Measurements from ENCODE around the gene SHE.

DNA sequence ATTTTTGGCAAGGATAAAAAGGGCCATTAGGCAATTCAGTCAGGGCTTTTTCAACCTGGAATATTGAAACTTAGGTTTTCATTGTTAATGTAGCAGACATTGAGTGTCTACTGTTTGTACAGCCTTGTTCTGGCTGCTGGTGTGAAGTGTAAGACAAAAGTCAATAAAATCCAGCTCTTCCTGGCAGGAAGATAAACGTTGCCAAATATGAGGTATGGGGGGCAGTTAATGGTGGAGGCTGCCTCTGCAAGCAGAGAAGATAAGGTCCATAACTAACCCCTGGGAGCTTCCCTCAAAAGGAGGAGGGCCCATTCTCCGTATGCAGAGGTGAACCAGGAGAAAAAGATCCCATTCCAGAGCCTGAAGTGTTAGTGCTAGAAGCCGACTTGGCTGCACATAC is 19.5 kb upstream of the SHE start:
- TF ChIP-seq, protein P1, sequence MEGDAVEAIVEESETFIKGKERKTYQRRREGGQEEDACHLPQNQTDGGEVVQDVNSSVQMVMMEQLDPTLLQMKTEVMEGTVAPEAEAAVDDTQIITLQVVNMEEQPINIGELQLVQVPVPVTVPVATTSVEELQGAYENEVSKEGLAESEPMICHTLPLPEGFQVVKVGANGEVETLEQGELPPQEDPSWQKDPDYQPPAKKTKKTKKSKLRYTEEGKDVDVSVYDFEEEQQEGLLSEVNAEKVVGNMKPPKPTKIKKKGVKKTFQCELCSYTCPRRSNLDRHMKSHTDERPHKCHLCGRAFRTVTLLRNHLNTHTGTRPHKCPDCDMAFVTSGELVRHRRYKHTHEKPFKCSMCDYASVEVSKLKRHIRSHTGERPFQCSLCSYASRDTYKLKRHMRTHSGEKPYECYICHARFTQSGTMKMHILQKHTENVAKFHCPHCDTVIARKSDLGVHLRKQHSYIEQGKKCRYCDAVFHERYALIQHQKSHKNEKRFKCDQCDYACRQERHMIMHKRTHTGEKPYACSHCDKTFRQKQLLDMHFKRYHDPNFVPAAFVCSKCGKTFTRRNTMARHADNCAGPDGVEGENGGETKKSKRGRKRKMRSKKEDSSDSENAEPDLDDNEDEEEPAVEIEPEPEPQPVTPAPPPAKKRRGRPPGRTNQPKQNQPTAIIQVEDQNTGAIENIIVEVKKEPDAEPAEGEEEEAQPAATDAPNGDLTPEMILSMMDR (conservative IDR thresholded peaks at IDR 0.05; ENCODE audit: low read length), result no peak
- no peak for TF ChIP-seq EZH2phosphoT487 (IDR thresholded peaks at IDR 0.05; ENCODE audit: borderline replicate concordance)

All from Loucy (cell line).